GM23248 (cell line): ENCODE measurements around the gene HTR2A.
"Not testable (repeated sequence)": the region's sequence is repeated elsewhere in the genome, so short reads cannot be mapped to it uniquely, and the experiment has no call there.

Experiments used
- EZH2 ChIP-seq: fragments of 200-600 bp; sonication (generic); IDR thresholded peaks from 2 replicates; pipeline ENCODE4 v1.6.1; 2018; ENCODE audit warnings: antibody characterized with exemption, mild to moderate bottlenecking; ENCODE audit not compliant: insufficient read depth, poor library complexity, severe bottlenecking
- EZH2phosphoT487 ChIP-seq: fragments of 200-600 bp; sonication (generic); IDR thresholded peaks from 2 replicates; pipeline ENCODE4 v1.6.1; 2018; ENCODE audit warnings: antibody characterized with exemption, moderate library complexity, mild to moderate bottlenecking, low read depth; ENCODE audit not compliant: insufficient read depth

DNA sequence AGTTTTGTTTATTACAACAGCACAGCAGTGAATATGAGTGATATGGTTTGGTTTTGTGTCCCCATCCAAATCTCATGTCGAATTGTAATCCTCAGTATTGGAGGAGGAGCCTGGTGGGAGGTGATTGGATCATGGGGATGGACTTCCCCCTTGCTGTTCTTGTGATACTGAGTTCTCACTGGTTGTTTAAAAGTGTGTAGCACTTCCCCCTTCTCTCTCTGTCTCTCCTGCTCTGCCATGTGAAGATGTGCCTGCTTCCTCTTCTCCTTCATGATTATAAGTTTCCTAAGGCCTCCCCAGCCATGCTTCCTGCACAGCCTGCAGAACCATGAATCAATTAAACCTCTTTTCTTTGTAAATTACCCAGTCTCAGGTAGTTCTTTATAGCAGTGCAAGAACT lies 91.9 kb downstream of the HTR2A start:
- not testable (repeated sequence) for TF ChIP-seq EZH2, EZH2phosphoT487
